GM21576 (cell line): ENCODE results near the gene PLA2G12B.

ENCODE experiments used
- ATAC-seq: cut with Tn5 transposase; IDR thresholded peaks from one replicate; pipeline ENCODE4 v1.9.1; 2021; ENCODE audit warnings: mild to moderate bottlenecking, moderate library complexity; ENCODE audit not compliant: unreplicated experiment

The PLA2G12B gene

GRCh38 chr10:72895236-72895850, 59.3 kb downstream of the PLA2G12B start:
- no peak for ATAC-seq

GRCh38 chr10:72893136-72893798, 61.3 kb downstream of the PLA2G12B start, which contains the start of gene OIT3:
TSS of gene OIT3 (plus strand) at chr10:72893739. CDS start at chr10:72893799, 60 bp downstream.
- no peak for ATAC-seq

GRCh38 chr10:72890086-72890485, 64.5 kb downstream of the PLA2G12B start:
- no peak for ATAC-seq

- no peak for ATAC-seq
Measured at GRCh38 chr10:72889391-72889831, 65.2 kb downstream of the PLA2G12B start.

GRCh38 chr10:72888151-72888638, 66.4 kb downstream of the PLA2G12B start:
- ATAC-seq = no peak

GRCh38 chr10:72887043-72887442, 67.6 kb downstream of the PLA2G12B start:
- no peak for ATAC-seq

- ATAC-seq = no peak
Measured at GRCh38 chr10:72886621-72887020, 68.0 kb downstream of the PLA2G12B start.

- no peak for ATAC-seq
Measured at GRCh38 chr10:72885953-72886352, 68.7 kb downstream of the PLA2G12B start.
